ENCODE data around the gene MTURN.
A peak's percentile ranks its signal among the peaks of the same experiment; 100 is the strongest.
"Not testable (repeated sequence)": the region's sequence is repeated elsewhere in the genome, so short reads cannot be mapped to it uniquely, and the experiment has no call there.

Gene MTURN

GRCh38 chr7:30134611-30135300 lies at the start of gene MTURN:
MTURN (plus strand) TSS chr7:30134986; CDS start chr7:30135137, 151 bp downstream.
- peak; percentile 89 for DNase-seq

DNA sequence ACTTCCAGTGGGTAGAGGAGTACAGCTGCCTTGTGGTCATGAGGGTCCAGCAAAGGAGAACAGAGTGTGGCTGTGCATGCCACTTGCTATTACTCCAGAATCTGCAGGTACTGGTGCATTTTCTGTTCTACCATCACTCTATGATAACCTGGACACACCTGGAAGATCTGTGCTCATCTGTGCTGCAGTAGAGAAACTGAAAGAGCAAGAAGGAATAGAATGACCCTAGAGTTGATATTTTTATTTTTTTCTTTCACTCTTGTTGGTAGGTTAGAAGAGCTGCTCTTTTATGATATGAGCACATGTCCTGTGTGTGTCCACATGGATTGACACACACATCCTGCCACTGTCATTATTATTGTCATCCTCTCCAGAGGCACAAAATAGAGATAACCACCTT lies 48.3 kb upstream of the MTURN start:
- no peak for DNase-seq

DNA sequence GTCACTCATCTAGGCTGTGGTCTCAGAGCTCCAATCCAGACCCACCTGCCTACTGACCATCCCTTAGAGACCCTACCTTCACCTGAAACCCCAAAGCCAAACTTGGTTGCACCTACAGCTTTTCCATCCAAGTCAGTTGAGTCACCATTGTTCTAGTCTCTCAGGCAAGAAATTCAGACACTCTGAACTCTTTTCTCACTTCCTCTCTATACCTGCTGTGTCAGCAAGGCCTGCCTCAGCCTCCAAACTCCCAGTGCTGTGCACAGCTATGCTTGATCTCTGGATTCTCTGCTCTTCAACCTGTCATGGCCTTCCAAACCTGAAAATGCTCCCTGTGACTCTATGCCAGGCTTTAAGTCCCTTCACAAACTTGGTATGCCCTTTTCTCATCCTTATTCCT lies 47.4 kb upstream of the MTURN start:
- no peak for DNase-seq

GRCh38 chr7:30088362-30088761 lies 46.4 kb upstream of the MTURN start:
- no peak for DNase-seq

- no peak for DNase-seq
Measured at GRCh38 chr7:30090111-30090510, 44.7 kb upstream of the MTURN start.

DNA sequence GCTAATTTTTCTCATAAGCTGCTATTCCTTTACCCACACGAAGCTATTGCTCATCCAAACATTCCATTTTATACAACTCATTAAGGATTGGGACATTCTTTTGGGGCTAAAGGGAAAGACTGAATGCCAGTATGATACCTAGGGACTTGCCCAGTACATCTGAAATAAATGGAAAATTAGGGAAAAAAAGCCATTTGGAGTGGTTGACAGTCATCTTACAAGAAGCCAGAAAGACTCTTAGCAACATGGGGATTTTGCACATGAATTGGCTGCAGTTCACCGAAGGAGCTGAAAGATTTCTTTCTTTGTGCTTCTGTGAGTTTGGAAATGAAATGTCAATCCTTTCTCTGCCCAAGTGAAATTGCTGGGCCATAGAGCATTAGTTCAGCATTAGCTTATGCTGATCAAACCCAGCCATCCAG lies 43.3 kb upstream of the MTURN start:
- no peak for DNase-seq

GRCh38 chr7:30091987-30092386 lies 42.8 kb upstream of the MTURN start:
- DNase-seq = no peak

DNA sequence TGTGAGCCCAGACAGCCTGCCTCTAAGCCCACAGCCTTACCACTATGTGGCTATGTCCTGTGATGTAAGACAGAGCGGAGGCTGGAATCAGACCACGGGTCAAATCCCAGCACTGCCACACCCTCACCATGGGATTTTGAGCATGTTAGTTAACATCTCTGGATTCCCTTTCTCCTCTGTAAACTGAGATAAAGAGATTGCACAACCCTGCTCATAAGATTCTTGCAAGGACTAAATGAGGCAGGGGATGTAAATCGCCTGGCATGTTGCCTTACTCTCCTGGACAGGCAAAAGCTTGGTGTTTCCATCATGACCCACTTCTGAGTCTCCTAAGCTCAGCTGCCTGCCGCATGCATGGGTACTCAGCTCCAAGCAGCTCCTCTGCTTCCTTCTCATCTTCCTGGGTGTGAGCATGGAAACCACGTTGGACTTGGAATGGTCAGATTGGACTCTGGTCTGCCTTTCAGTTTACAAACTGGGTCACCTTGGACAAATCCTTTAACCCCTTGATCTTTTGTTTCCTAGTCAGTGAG lies 41.3 kb upstream of the MTURN start:
- no peak for DNase-seq

GRCh38 chr7:30098599-30098998 lies 36.2 kb upstream of the MTURN start:
- DNase-seq = not testable (repeated sequence)

GRCh38 chr7:30102281-30102680 lies 32.5 kb upstream of the MTURN start:
- DNase-seq = no peak

GRCh38 chr7:30104157-30104556 lies 30.6 kb upstream of the MTURN start:
- DNase-seq = no peak

GRCh38 chr7:30112103-30112713 lies 22.6 kb upstream of the MTURN start:
- no peak for DNase-seq

DNA sequence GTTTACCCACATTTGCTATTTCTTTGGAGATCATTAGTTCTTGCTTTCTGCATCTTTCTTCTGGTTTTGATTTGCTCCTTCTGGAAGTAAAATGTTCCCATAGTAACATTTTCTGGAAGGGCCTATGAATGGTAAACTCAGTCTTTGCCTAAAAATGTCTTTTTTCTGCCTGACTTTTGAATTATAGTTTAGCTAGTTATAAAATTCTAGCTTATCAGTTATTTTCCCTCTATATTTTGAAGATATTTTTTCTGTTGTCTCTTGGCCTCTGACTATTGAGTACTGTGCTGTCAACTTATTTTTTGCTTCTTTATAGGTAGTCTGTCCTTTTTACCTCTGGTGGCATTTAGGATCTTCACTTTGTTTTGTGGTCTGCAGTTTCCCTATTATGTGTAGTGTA lies 21.6 kb upstream of the MTURN start:
- no peak for DNase-seq

DNA sequence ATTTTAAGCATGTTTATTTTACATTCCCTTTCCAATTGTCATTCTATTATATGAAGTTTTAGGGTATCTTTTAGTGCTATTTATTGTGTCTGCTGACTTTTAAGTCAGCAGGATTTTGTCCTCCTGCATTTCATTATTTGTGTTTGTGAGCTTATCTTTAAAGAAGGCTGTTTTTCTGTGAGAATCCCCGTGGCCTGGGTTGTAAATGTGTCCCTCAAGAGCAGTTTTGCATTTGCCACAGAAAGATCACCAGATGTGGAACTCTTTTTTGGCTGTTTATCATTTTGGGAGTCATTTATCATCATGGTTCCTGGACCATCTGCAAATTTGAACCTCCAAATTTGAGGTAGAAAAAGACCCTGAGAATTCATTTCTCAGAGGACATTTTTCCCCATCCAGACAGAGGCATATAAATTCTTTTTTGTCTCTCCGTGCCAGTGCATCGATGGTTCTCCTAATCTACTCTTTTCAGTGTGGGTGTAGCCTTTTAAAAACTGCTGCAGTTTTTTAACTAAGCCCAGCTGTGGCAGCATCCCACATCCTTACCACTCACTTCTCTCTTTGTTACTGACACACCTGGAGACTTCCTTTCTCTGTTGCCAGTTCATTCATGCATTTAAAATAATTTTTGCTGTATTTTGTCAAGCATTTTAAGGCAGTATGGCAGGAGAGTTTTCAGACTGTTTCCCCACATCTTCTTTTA lies 20.1 kb upstream of the MTURN start:
- DNase-seq = no peak

GRCh38 chr7:30115709-30116297 lies 19.0 kb upstream of the MTURN start:
- DNase-seq = no peak

DNA sequence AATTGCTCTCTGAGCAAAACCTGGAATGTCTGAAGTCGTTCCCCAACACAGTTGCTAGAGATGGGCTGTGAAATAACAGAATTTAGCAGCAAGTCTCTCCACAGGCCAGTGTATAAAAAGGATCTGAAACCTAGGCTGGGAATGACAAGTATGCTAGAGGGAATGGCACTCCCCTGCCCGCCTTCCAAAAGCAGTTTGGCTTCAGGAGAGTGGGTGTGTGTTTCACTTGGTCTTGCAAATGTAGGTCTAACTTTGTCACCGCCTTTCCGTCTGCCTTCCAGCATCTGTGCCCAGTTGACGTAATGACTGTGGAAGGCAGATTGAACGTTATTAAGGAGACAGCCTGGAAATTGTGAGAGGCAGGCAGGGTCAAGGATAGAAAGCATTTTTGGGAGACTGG lies 18.0 kb upstream of the MTURN start:
- DNase-seq = no peak

DNA sequence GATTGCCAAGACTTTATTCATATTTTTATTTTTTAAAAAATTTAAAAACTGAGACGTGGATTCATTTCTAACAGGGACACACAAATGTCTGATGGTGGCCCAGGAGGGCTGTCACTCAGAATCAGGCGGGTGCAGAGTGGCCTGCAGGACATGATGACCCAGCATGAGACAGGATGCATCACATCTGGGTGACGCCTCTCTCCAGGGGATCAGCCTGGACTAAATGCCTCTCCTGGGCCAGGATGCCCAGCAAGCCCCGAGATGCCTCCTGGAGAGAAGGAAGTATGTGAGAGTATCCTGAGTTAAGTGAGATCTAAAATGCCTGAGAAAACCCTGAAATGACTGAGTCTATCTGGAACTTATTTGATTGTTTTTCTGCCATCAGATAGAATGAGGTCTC lies 16.9 kb upstream of the MTURN start:
- DNase-seq = no peak

DNA sequence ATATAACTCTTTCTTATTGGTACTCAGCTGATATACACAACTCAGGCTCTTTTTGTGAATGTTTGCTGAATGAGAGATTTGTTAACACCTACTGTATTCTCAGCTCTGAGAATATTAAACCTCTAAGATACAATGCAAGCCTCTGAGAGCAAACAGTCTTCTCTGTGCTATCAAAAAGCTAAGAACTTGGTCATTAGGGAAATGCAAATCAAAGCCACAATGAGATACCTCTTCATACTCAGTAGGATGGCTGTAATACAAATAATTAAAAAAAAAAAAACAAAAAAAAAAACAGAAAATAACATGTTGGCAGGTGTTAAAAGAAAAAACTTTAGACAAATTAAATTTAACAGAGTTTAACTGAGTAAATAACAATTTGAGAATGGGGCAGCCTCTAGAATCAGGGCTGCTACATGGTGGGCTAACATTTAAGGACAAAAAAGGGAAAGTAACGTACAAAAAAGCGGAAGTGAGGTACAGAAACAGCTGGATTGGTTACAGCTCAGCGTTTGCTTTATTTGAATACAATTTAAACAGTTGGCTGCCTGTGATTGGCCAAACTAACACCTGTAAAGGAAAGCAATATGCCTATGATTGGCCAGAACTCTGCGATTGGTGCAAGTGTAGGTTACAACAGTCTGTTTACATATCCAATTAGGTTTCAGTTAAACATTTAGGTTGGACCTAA lies 14.8 kb upstream of the MTURN start:
- no peak for DNase-seq

GRCh38 chr7:30133736-30134610 lies 813 bp upstream of the MTURN start:
- no peak for DNase-seq

- DNase-seq = peak; percentile 65
Measured at GRCh38 chr7:30135301-30136116, 723 bp downstream of the MTURN start.

DNA sequence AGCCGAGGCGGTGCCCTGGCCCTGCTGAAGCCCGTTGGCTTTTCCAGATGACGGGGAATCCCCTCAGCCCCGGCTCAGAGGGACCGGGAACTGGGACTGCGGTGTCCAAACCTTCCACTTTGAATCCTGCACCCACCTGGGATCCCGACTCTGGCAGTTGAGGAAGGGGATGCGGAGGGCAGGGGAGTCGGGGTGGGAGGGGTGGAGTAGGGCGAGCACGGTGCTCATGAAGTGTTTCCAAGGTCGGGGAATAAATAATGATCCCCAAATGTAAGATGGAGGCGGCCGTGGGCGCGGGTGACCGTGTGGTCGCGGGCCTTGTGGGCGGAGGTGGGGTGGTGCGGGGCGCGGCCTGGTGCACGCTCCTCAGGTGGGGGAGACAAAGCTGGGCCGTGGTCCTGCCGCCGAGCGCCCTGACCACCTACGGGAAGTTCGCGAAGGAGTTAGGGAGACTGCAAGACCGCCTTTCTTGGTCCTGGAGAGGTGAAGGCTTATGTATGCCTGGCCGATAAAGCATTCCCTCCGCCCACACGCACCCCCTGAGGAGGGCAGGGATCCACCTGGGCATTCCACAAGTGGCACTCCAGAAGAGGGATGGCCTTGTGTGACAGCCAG lies 1.4 kb downstream of the MTURN start:
- no peak for DNase-seq

Measured in stimulated activated CD8-positive, alpha-beta memory T cell treated with anti-CD3 and anti-CD28 coated beads, Interleukin-4, amount 100 ng/mL, for 48 hours (primary cell).